ENCODE results near the gene ZEB1. TPM values are rescaled to one million over a fixed set of nuclear protein-coding genes. Genes with fewer than 3 reads are reported as not detected.

The ZEB1 gene
- total RNA-seq, 1 experiment from 2014 or later, result 0.39 TPM

DNA sequence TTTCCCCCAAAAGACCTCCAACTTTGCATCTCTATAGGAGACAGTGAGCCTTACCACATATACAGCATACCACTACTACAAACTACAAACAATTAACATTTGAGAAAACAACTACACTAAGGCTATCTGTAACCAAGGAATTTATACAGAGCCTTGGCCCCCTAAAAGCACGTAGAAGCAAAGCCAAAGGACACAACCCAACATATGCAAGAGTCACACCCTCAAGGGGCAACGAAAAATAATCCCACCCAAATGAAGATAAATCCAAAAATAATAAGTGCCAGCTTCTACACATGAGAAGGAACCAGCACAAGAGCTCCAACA, 149.5 kb downstream of the ZEB1 start:
- Histone ChIP-seq H2AFZ (ENCODE audit: low read length) (no peak overlapping the region), H3K14ac (ENCODE audit: insufficient read depth, low read length) (no peak overlapping the region), H3K9ac (ENCODE audit: extremely low read depth, insufficient read length, low read length) (no peak overlapping the region), H3K23me2 (ENCODE audit: insufficient read length, low read depth, low read length, poor library complexity, severe bottlenecking) (no peaks in the 10 kb centered on the region), H2BK20ac (ENCODE audit: low read depth, low read length, poor library complexity, severe bottlenecking) (no peak overlapping the region), H4K91ac (ENCODE audit: insufficient read length, low read depth, low read length) (no peak overlapping the region), H3K79me1 (ENCODE audit: insufficient read depth, low read depth, low read length, poor library complexity, severe bottlenecking) (no peaks in the 10 kb centered on the region), H3K79me2 (ENCODE audit: insufficient read depth, low read length) (no peaks in the 10 kb centered on the region), H3K23ac (ENCODE audit: insufficient read length, low read depth, low read length) (no peak overlapping the region), H3K56ac (ENCODE audit: insufficient read length, low read depth, low read length) (no peak overlapping the region), H2BK5ac (ENCODE audit: insufficient read length, low read length) (no peak overlapping the region), H3K4me2 (ENCODE audit: insufficient read depth, insufficient read length, low read length) (no peak overlapping the region), H2BK12ac (ENCODE audit: insufficient read length, low read depth, low read length) (no peak overlapping the region), H3K18ac (ENCODE audit: insufficient read length, low read depth, low read length) (no peak overlapping the region), H3K4me1 (ENCODE audit: insufficient read depth, low read length) (no peaks in the 10 kb centered on the region), H2AK5ac (ENCODE audit: insufficient read length, low read length) (no peak overlapping the region), H2BK120ac (ENCODE audit: low read depth, low read length, poor library complexity, severe bottlenecking) (no peak overlapping the region), H4K20me1 (ENCODE audit: control insufficient read depth, insufficient read depth, insufficient read length) (no peaks in the 10 kb centered on the region), H3K9me3 (ENCODE audit: control insufficient read depth, low read depth, low read length) (no peaks in the 10 kb centered on the region), H4K5ac (ENCODE audit: insufficient read length, low read depth, low read length) (no peak overlapping the region), H3K27me3 (ENCODE audit: insufficient read depth, low read length) (no peaks in the 10 kb centered on the region), H3K4ac (ENCODE audit: low read depth, low read length) (no peak overlapping the region), H3K27ac (ENCODE audit: insufficient read length, low read depth, low read length) (no peak overlapping the region), H4K8ac (replicated peaks; ENCODE audit: insufficient read length, low read depth, low read length) (no peak overlapping the region), H3T11ph (ENCODE audit: low read length) (no peak overlapping the region), H2BK15ac (ENCODE audit: low read depth, low read length) (no peak overlapping the region)
- H3K4me1 Mint-ChIP-seq, result peaks cover 5 to 7% of the 10 kb centered on the region in 2 experiments; a peak in 3 of 4 replicates
- no peak overlapping the region for H3K27ac Mint-ChIP-seq
- no peak overlapping the region for H3K4me3 Mint-ChIP-seq
- WGBS (ENCODE audit: extremely low coverage, insufficient read length, low lambda C conversion rate), result no CpG with 5 or more reads among the region's 2 CpGs
- no peaks in the 10 kb centered on the region for H3K27me3 Mint-ChIP-seq (ENCODE audit: low read depth)
- H3K9me3 Mint-ChIP-seq, result peaks cover 19 to 22% of the 10 kb centered on the region in 2 experiments
- no peak for DNase-seq
- TF ChIP-seq CTCF (conservative IDR thresholded peaks at IDR 0.05), result no peak
- peaks cover 7 to 12% (median 9%) of the 10 kb centered on the region in 3 experiments; a peak in 6 of 7 replicates for H3K36me3 Mint-ChIP-seq (ENCODE audit: insufficient read depth in 1 of 3, low read depth in 3 of 3)
